SU-DHL-6 (cell line): Measurements from ENCODE around the gene UBE3C.

Source experiments
- EZH2phosphoT487 ChIP-seq: fragments of 200-600 bp; sonication (generic), shearing (Covaris generic); conservative IDR thresholded peaks from 2 replicates; pipeline ENCODE4 v1.6.1; 2018; ENCODE audit warnings: mild to moderate bottlenecking, antibody characterized with exemption, low read length, moderate library complexity, mixed read lengths
- TF ChIP-seq, protein P1 (sequence below): fragments of 200-600 bp; sonication (generic); IDR thresholded peaks from one replicate; pipeline ENCODE4 v1.5.1; 2017; ENCODE audit warnings: antibody characterized with exemption, mild to moderate bottlenecking, low read length, moderate library complexity; ENCODE audit not compliant: insufficient read depth, poor library complexity, severe bottlenecking

- TF ChIP-seq, protein P1, sequence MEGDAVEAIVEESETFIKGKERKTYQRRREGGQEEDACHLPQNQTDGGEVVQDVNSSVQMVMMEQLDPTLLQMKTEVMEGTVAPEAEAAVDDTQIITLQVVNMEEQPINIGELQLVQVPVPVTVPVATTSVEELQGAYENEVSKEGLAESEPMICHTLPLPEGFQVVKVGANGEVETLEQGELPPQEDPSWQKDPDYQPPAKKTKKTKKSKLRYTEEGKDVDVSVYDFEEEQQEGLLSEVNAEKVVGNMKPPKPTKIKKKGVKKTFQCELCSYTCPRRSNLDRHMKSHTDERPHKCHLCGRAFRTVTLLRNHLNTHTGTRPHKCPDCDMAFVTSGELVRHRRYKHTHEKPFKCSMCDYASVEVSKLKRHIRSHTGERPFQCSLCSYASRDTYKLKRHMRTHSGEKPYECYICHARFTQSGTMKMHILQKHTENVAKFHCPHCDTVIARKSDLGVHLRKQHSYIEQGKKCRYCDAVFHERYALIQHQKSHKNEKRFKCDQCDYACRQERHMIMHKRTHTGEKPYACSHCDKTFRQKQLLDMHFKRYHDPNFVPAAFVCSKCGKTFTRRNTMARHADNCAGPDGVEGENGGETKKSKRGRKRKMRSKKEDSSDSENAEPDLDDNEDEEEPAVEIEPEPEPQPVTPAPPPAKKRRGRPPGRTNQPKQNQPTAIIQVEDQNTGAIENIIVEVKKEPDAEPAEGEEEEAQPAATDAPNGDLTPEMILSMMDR = no peak
- TF ChIP-seq EZH2phosphoT487 = no peak
Observed at GRCh38 chr7:157279741-157280215, 141.1 kb downstream of the UBE3C start.
